MM.1S (cell line): ENCODE results near the gene TEX14.

Source experiments
- CTCF ChIP-seq: fragments of 300-600 bp; sonication (generic); IDR thresholded peaks from 2 replicates; pipeline ENCODE4 v1.5.1; 2016; ENCODE audit warnings: antibody characterized with exemption, low read length, mixed read lengths
- EZH2 ChIP-seq: fragments of 300-600 bp; sonication (generic); optimal IDR thresholded peaks from 2 replicates; pipeline ENCODE3; 2017; ENCODE audit warnings: low read depth, mild to moderate bottlenecking, antibody characterized with exemption, low read length, mixed read lengths

GRCh38 chr17:58585554-58585953 lies 106.3 kb downstream of the TEX14 start:
- TF ChIP-seq CTCF (no peak), EZH2 (no peak)
